GM19468 (cell line): Measurements from ENCODE around the gene ACSM2B.
"Not testable (repeated sequence)": the region's sequence is repeated elsewhere in the genome, so short reads cannot be mapped to it uniquely, and the experiment has no call there.

Experiments used
- ATAC-seq: cut with Tn5 transposase; IDR thresholded peaks from one replicate; pipeline ENCODE4 v1.9.1; 2021; ENCODE audit warnings: mild to moderate bottlenecking, moderate library complexity, moderate number of reproducible peaks; ENCODE audit not compliant: unreplicated experiment; ENCODE audit errors: extremely low read depth

The ACSM2B gene

GRCh38 chr16:20540603-20541316 is 35.4 kb downstream of the ACSM2B start:
- ATAC-seq = not testable (repeated sequence)

GRCh38 chr16:20538687-20539086 is 37.5 kb downstream of the ACSM2B start:
- no peak for ATAC-seq

- no peak for ATAC-seq
Measured at GRCh38 chr16:20538181-20538580, 38.0 kb downstream of the ACSM2B start.

- not testable (repeated sequence) for ATAC-seq
Measured at GRCh38 chr16:20536669-20537068, 39.5 kb downstream of the ACSM2B start.

- not testable (repeated sequence) for ATAC-seq
Measured at GRCh38 chr16:20532284-20532792, 43.8 kb downstream of the ACSM2B start.

GRCh38 chr16:20531795-20532194 is 44.4 kb downstream of the ACSM2B start:
- ATAC-seq = not testable (repeated sequence)

- no peak for ATAC-seq
Measured at GRCh38 chr16:20520103-20520502, 56.1 kb downstream of the ACSM2B start.

- ATAC-seq = no peak
Measured at GRCh38 chr16:20519231-20519630, 56.9 kb downstream of the ACSM2B start.

GRCh38 chr16:20517149-20517548 is 59.0 kb downstream of the ACSM2B start:
- no peak for ATAC-seq

GRCh38 chr16:20515688-20516090 is 60.5 kb downstream of the ACSM2B start:
- no peak for ATAC-seq

- ATAC-seq = no peak
Measured at GRCh38 chr16:20510323-20510722, 65.8 kb downstream of the ACSM2B start.

- no peak for ATAC-seq
Measured at GRCh38 chr16:20507280-20507679, 68.9 kb downstream of the ACSM2B start.

- no peak for ATAC-seq
Measured at GRCh38 chr16:20504418-20504817, 71.7 kb downstream of the ACSM2B start.

- not testable (repeated sequence) for ATAC-seq
Measured at GRCh38 chr16:20491448-20491847, 84.7 kb downstream of the ACSM2B start.

- ATAC-seq = not testable (repeated sequence)
Measured at GRCh38 chr16:20490994-20491393, 85.2 kb downstream of the ACSM2B start.
